IMR-90 (cell line): ENCODE measurements around the gene MSX1. TPM values are rescaled to one million over a fixed set of nuclear protein-coding genes. Genes with fewer than 3 reads are reported as not detected.

Experiments
- ATAC-seq: fragments of 200-7000 bp; cut with Tn5 transposase; 2 replicates; pipeline ENCODE4 v1.9.1; 2020; ENCODE audit warnings: low read depth, mild to moderate bottlenecking, moderate library complexity
- BruUV-seq: library from RNA; stranded (reverse); fragments of 400-500 nt; replicated peaks from 2 replicates; lab custom pipeline; 2021; lab: Mats Ljungman, UMichigan
- CTCF ChIA-PET: fragments of 300-600 bp; formaldehyde crosslinking; extraction: SDS; loops from one replicate; lab custom pipeline; 2021; ENCODE audit warnings: antibody characterized with exemption; lab: Yijun Ruan, JAX
- POLR2A ChIA-PET: fragments of 300-600 bp; sonication (Branson Sonifier 250); formaldehyde crosslinking; loops from one replicate; lab custom pipeline; 2022; ENCODE audit warnings: antibody characterized with exemption; ENCODE audit not compliant: unreplicated experiment; lab: Charles Lee
- DNase-seq: peaks from one replicate; pipeline ENCODE4 v3.0.0; 2013
- H2AFZ ChIP-seq: replicated peaks from 2 replicates; pipeline ENCODE3; 2013; ENCODE audit warnings: low read length, mild to moderate bottlenecking; ENCODE audit not compliant: poor library complexity
- H2AK5ac ChIP-seq: 2 replicates; pipeline ENCODE4 v1.6.1; 2013; ENCODE audit warnings: low read depth, low read length, inconsistent platforms
- H2AK9ac ChIP-seq: replicated peaks from 2 replicates; pipeline ENCODE3; 2013; ENCODE audit warnings: mild to moderate bottlenecking, low read depth, low read length, moderate library complexity; ENCODE audit not compliant: poor library complexity
- H2BK120ac ChIP-seq: 2 replicates; pipeline ENCODE4 v1.6.1; 2013; ENCODE audit warnings: low read depth, low read length, inconsistent platforms
- H2BK15ac ChIP-seq: 3 replicates; pipeline ENCODE4 v1.6.1; 2013; ENCODE audit warnings: low read depth, low read length, inconsistent platforms
- H2BK20ac ChIP-seq: 2 replicates; pipeline ENCODE4 v1.6.1; 2013; ENCODE audit warnings: low read depth, mild to moderate bottlenecking, inconsistent platforms, low read length, moderate library complexity
- H2BK5ac ChIP-seq: 2 replicates; pipeline ENCODE4 v1.6.1; 2013; ENCODE audit warnings: mild to moderate bottlenecking, low read depth, low read length, inconsistent platforms; ENCODE audit not compliant: poor library complexity, severe bottlenecking
- H3K14ac ChIP-seq: replicated peaks from 2 replicates; pipeline ENCODE4 v1.6.1; 2013; ENCODE audit warnings: low read depth, low read length, inconsistent platforms
- H3K18ac ChIP-seq: 2 replicates; pipeline ENCODE4 v1.6.1; 2013; ENCODE audit warnings: low read depth, low read length, control low read depth
- H3K23ac ChIP-seq: 2 replicates; pipeline ENCODE4 v1.6.1; 2013; ENCODE audit warnings: low read depth, low read length, inconsistent platforms
- H3K27ac ChIP-seq: 2 replicates; pipeline ENCODE4 v1.5.1; 2013; ENCODE audit warnings: mild to moderate bottlenecking, control low read depth, low read length; ENCODE audit not compliant: insufficient read depth
- H3K27me3 ChIP-seq: 2 replicates; pipeline ENCODE4 v1.6.1; 2013; ENCODE audit warnings: low read length; ENCODE audit not compliant: control insufficient read depth, insufficient read depth
- H3K36me3 ChIP-seq: 2 replicates; pipeline ENCODE4 v1.6.1; 2013; ENCODE audit warnings: low read length, mixed read lengths; ENCODE audit not compliant: control insufficient read depth, insufficient read depth
- H3K4ac ChIP-seq: 2 replicates; pipeline ENCODE4 v1.6.1; 2013; ENCODE audit warnings: low read depth, low read length, inconsistent platforms
- H3K4me1 ChIP-seq: 2 replicates; pipeline ENCODE4 v1.6.1; 2013; ENCODE audit warnings: low read length, mixed read lengths; ENCODE audit not compliant: control insufficient read depth, insufficient read depth
- H3K4me2 ChIP-seq: 2 replicates; pipeline ENCODE4 v1.6.1; 2013; ENCODE audit warnings: low read depth, mild to moderate bottlenecking, control low read depth, low read length, moderate library complexity
- H3K4me3 ChIP-seq: 2 replicates; pipeline ENCODE4 v1.5.1; 2013; ENCODE audit warnings: low read depth, mild to moderate bottlenecking, control low read depth, low read length, moderate library complexity; ENCODE audit not compliant: insufficient read depth
- H3K56ac ChIP-seq: 2 replicates; pipeline ENCODE4 v1.6.1; 2013; ENCODE audit warnings: low read length, inconsistent platforms; ENCODE audit not compliant: insufficient read depth; ENCODE audit errors: extremely low read depth
- H3K79me1 ChIP-seq, 2 experiments: 2 replicates each; pipeline ENCODE4 v1.6.1; 2013; ENCODE audit warnings: low read length in 2 of 2, inconsistent platforms in 1 of 2, low read depth in 1 of 2
- H3K9ac ChIP-seq: 2 replicates; pipeline ENCODE4 v1.6.1; 2013; ENCODE audit warnings: low read depth, low read length, control low read depth
- H3K9me1 ChIP-seq: 2 replicates; pipeline ENCODE4 v1.6.1; 2013; ENCODE audit warnings: low read length, inconsistent platforms; ENCODE audit not compliant: insufficient read depth
- H3K9me3 ChIP-seq: 2 replicates; pipeline ENCODE4 v1.6.1; 2013; ENCODE audit warnings: low read length; ENCODE audit not compliant: control insufficient read depth, insufficient read depth
- H4K20me1 ChIP-seq: 2 replicates; pipeline ENCODE4 v1.6.1; 2013; ENCODE audit warnings: low read length, inconsistent platforms; ENCODE audit not compliant: insufficient read depth
- H4K5ac ChIP-seq: 2 replicates; pipeline ENCODE4 v1.6.1; 2013; ENCODE audit warnings: mild to moderate bottlenecking, low read depth, low read length, control low read depth
- H4K8ac ChIP-seq, 2 experiments: 2 replicates each; pipeline ENCODE4 v1.6.1; 2013; ENCODE audit warnings: low read depth in 2 of 2, low read length in 2 of 2, control low read depth in 1 of 2, inconsistent platforms in 1 of 2
- H4K91ac ChIP-seq: 2 replicates; pipeline ENCODE4 v1.6.1; 2013; ENCODE audit warnings: low read depth, low read length, inconsistent platforms; ENCODE audit not compliant: insufficient read depth
- BHLHE40 ChIP-seq: fragments of 150-350 bp; IDR thresholded peaks from 2 replicates; pipeline ENCODE4 v1.6.1; 2016; ENCODE audit warnings: mild to moderate bottlenecking, low read depth, low read length
- CEBPB ChIP-seq: IDR thresholded peaks from 2 replicates; pipeline ENCODE4 v1.6.1; 2012; ENCODE audit warnings: low read depth, low read length, improper control_type of control experiment
- CHD1 ChIP-seq: IDR thresholded peaks from 2 replicates; pipeline ENCODE4 v1.6.1; 2012; ENCODE audit warnings: low read depth, low read length, improper control_type of control experiment
- FOS ChIP-seq: fragments of 150-350 bp; IDR thresholded peaks from 2 replicates; pipeline ENCODE4 v1.6.1; 2016; ENCODE audit warnings: low read depth, low read length
- MAFK ChIP-seq: IDR thresholded peaks from 2 replicates; pipeline ENCODE4 v1.6.1; 2012; ENCODE audit warnings: low read depth, low read length, improper control_type of control experiment
- MAZ ChIP-seq: IDR thresholded peaks from 2 replicates; pipeline ENCODE4 v1.6.1; 2012; ENCODE audit warnings: low read depth, mild to moderate bottlenecking, low read length, improper control_type of control experiment, moderate library complexity, borderline replicate concordance
- MXI1 ChIP-seq: IDR thresholded peaks from 2 replicates; pipeline ENCODE4 v1.6.1; 2012; ENCODE audit warnings: low read depth, mild to moderate bottlenecking, low read length, moderate library complexity, borderline replicate concordance
- NFE2L2 ChIP-seq: fragments of 150-350 bp; IDR thresholded peaks from 2 replicates; pipeline ENCODE4 v1.6.1; 2016; ENCODE audit warnings: low read depth, mild to moderate bottlenecking, low read length
- POLR2A ChIP-seq: IDR thresholded peaks from 2 replicates; pipeline ENCODE4 v1.6.1; 2012; ENCODE audit warnings: mild to moderate bottlenecking, low read depth, low read length
- RAD21 ChIP-seq: IDR thresholded peaks from 2 replicates; pipeline ENCODE4 v1.6.1; 2012; ENCODE audit warnings: low read length, improper control_type of control experiment
- RCOR1 ChIP-seq: IDR thresholded peaks from 2 replicates; pipeline ENCODE4 v1.6.1; 2012; ENCODE audit warnings: mild to moderate bottlenecking, low read length, improper control_type of control experiment; ENCODE audit not compliant: insufficient replicate concordance
- RFX5 ChIP-seq: IDR thresholded peaks from 2 replicates; pipeline ENCODE4 v1.8.0; 2012; ENCODE audit warnings: low read depth, mild to moderate bottlenecking, low read length, moderate library complexity
- SMC3 ChIP-seq: fragments of 150-350 bp; IDR thresholded peaks from 2 replicates; pipeline ENCODE4 v1.6.1; 2016; ENCODE audit warnings: low read depth, mild to moderate bottlenecking, antibody characterized with exemption, low read length, moderate library complexity
- USF2 ChIP-seq: fragments of 150-350 bp; IDR thresholded peaks from 2 replicates; pipeline ENCODE4 v1.6.1; 2017; ENCODE audit warnings: mild to moderate bottlenecking, antibody characterized with exemption, low read length, low read depth
- WGBS, 2 experiments: methylation state at CpG; one replicate each; pipeline versions ENCODE4 v1.1.5 to v1.1.7; 2013; ENCODE audit warnings: missing lambda C conversion rate in 2 of 2; ENCODE audit not compliant: insufficient read length in 1 of 2; ENCODE audit errors: extremely low coverage in 2 of 2; 5-methylcytosine and 5-hydroxymethylcytosine counted together
- dilution Hi-C: fragments of 300-500 bp; cut with HindIII; formaldehyde crosslinking; loops from one replicate; pipeline ENCODE4 v1.14.3; 2018; ENCODE audit warnings: low sequenced_read_pairs; ENCODE audit not compliant: unreplicated experiment
- in situ Hi-C: fragments of 300-500 bp; cut with MboI; formaldehyde crosslinking; loops from 3 replicates; pipeline ENCODE4 v1.14.3; 2019; ENCODE audit warnings: low sequenced_read_pairs, inconsistent platforms, mixed read lengths
- intact Hi-C: fragments of 100-400 bp; cut with micrococcal nuclease; formaldehyde crosslinking; loops from 2 replicates; pipeline ENCODE4 v1.10.0; 2022
- polyA plus RNA-seq, 3 experiments: library from polyadenylated mRNA; depleted of rRNA; stranded (reverse); fragments of >200 nt; gene quantifications; 2 replicates each; pipeline ENCODE4 v1.2.3, GENCODE V29; 2012; ENCODE audit warnings: low replicate concordance in 1 of 3
- total RNA-seq: library from RNA; depleted of rRNA; stranded (reverse); fragments of >200 nt; gene quantifications from 2 replicates; pipeline ENCODE4 v1.2.3, GENCODE V29; 2012
- TF ChIP-seq, protein P1 (sequence below): conservative IDR thresholded peaks from 2 replicates; pipeline ENCODE4 v1.5.1; 2012; ENCODE audit warnings: mild to moderate bottlenecking, low read depth, low read length, improper control_type of control experiment
- TF ChIP-seq, protein P2 (sequence below): fragments of 150-350 bp; IDR thresholded peaks from 2 replicates; pipeline ENCODE4 v1.6.1; 2016; ENCODE audit warnings: low read depth, mild to moderate bottlenecking, low read length, moderate library complexity, borderline replicate concordance

MSX1 gene
- total and polyA plus RNA-seq, 2 of the 4 experiments (the other 2 are of a cell fraction): 1.1 to 3.9 TPM

DNA sequence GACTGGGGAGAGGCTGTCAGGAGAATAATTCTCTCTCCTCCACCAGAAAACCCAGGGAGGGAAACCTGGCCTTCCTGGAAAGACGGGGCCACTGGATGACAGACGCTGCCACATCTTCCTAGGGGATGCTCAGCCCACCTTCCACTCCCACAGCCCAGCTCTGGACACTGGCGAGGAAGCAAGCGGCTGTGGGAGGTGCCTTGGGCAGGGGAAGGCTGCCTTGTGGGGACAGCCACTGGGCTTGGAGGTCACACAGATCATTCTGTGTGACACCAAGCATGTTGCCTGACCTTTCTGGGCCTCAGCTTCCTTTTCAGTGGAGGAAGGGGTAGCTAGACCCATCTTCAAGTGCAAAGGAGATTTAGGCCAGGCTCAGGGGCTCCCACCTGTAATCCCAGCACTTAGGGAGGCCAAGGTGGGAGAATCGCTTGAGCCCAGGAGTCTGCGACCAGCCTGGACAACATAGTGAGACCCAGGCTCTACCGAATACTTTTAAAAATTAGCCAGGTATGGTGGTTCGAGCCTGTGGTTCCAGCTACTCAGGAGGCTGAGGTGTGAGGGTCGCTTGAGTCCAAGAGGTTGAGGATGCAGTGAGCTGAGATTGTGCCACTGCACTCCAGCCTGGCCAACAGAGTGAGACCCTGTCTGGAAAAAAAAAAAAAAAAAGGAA lies 9.8 kb upstream of the MSX1 start:
- dilution Hi-C loops (no loop called here), in situ Hi-C loops (no loop called here), intact Hi-C loops (no loop called here)
- Histone ChIP-seq H3K27me3 (peaks cover 18% of the 10 kb centered on the region), H3K56ac (no peak overlapping the region), H3K9me3 (no peaks in the 10 kb centered on the region), H3K79me1 (no peaks in the 10 kb centered on the region), H2BK5ac (no peak overlapping the region), H3K4me3 (no peak overlapping the region), H3K4ac (no peak overlapping the region), H3K23ac (no peak overlapping the region), H2BK120ac (no peak overlapping the region), H3K4me1 (no peaks in the 10 kb centered on the region; the same call in 1 of the 2 replicates), H4K8ac (no peak overlapping the region), H3K4me2 (no peak overlapping the region), H3K14ac (no peak overlapping the region), H3K36me3 (no peaks in the 10 kb centered on the region), H4K20me1 (no peaks in the 10 kb centered on the region), H2BK20ac (no peak overlapping the region), H2AK9ac (no peak overlapping the region), H4K5ac (no peak overlapping the region), H3K9me1 (no peaks in the 10 kb centered on the region), H2AK5ac (no peak overlapping the region), H3K18ac (no peak overlapping the region), H3K27ac (no peak overlapping the region), H4K91ac (no peak overlapping the region), H2BK15ac (no peak overlapping the region), H2AFZ (no peak overlapping the region), H3K9ac (no peak overlapping the region)
- TF ChIP-seq, protein P1, sequence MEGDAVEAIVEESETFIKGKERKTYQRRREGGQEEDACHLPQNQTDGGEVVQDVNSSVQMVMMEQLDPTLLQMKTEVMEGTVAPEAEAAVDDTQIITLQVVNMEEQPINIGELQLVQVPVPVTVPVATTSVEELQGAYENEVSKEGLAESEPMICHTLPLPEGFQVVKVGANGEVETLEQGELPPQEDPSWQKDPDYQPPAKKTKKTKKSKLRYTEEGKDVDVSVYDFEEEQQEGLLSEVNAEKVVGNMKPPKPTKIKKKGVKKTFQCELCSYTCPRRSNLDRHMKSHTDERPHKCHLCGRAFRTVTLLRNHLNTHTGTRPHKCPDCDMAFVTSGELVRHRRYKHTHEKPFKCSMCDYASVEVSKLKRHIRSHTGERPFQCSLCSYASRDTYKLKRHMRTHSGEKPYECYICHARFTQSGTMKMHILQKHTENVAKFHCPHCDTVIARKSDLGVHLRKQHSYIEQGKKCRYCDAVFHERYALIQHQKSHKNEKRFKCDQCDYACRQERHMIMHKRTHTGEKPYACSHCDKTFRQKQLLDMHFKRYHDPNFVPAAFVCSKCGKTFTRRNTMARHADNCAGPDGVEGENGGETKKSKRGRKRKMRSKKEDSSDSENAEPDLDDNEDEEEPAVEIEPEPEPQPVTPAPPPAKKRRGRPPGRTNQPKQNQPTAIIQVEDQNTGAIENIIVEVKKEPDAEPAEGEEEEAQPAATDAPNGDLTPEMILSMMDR: no peak
- TF ChIP-seq SMC3: no peak
- TF ChIP-seq POLR2A: no peak
- TF ChIP-seq, protein P2, sequence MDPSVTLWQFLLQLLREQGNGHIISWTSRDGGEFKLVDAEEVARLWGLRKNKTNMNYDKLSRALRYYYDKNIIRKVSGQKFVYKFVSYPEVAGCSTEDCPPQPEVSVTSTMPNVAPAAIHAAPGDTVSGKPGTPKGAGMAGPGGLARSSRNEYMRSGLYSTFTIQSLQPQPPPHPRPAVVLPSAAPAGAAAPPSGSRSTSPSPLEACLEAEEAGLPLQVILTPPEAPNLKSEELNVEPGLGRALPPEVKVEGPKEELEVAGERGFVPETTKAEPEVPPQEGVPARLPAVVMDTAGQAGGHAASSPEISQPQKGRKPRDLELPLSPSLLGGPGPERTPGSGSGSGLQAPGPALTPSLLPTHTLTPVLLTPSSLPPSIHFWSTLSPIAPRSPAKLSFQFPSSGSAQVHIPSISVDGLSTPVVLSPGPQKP: no peak
- no peak for TF ChIP-seq RFX5
- no peak for TF ChIP-seq BHLHE40
- TF ChIP-seq RCOR1: no peak
- TF ChIP-seq USF2: no peak
- no peak for TF ChIP-seq MAFK
- TF ChIP-seq MXI1: no peak
- TF ChIP-seq NFE2L2: no peak
- no peak for TF ChIP-seq RAD21
- TF ChIP-seq CEBPB: no peak
- no peak for TF ChIP-seq FOS
- TF ChIP-seq CHD1: no peak
- TF ChIP-seq MAZ: no peak
- POLR2A ChIA-PET: no interaction called here
- ATAC-seq (no peak), DNase-seq (no peak)
- CTCF ChIA-PET: no interaction called here
- WGBS, 2 experiments: 84% methylated on average over 5 of the region's 9 CpGs; no CpG with 5 or more reads in 1 of the 2 experiments
- no TSS peak for BruUV-seq
